ENCODE data around the gene MTHFD2L. TPM values are rescaled to one million over a fixed set of nuclear protein-coding genes. Genes with fewer than 3 reads are reported as not detected.

Gene MTHFD2L
- total RNA-seq, 1 experiment from 2014 or later, result 34.0 TPM

- H3K9me3 ChIP-seq (ENCODE audit: low read length), result no peaks in the 10 kb centered on the region
- no peaks in the 10 kb centered on the region for H3K27me3 ChIP-seq (ENCODE audit: low read length)
- H2AFZ ChIP-seq (ENCODE audit: low read length), result no peak overlapping the region
- peaks cover 43% of the 10 kb centered on the region for H3K4me1 ChIP-seq (ENCODE audit: insufficient read depth, low read length)
- ChIA-PET CTCF (no interaction called here), POLR2A (ENCODE audit: unreplicated experiment) (interaction anchor here (0.8 kb wide), 1 partner anchor 197 kb away, joined by 5 read pairs; no protein-coding TSS in a partner anchor)
- no peak for DNase-seq
- intact Hi-C loops (cut with micrococcal nuclease), result no loop called here
- no peak for ATAC-seq
- no peaks in the 10 kb centered on the region for H3K9me2 ChIP-seq (replicated peaks; ENCODE audit: low read length)
- H3K4me2 ChIP-seq (ENCODE audit: low read length), result peak overlapping the region; percentile 76
- no peaks in the 10 kb centered on the region for H4K20me1 ChIP-seq (ENCODE audit: low read length)
- peak overlapping the region; percentile 91 for H3K9ac ChIP-seq (ENCODE audit: low read length)
- peaks cover 7% of the 10 kb centered on the region for H3F3A ChIP-seq (ENCODE audit: low read length, unreplicated experiment)
- BruUV-seq (replicated peaks), result no TSS peak
- TF ChIP-seq EZH2phosphoT487 (IDR thresholded peaks at IDR 0.05; ENCODE audit: borderline replicate concordance, low read length) (no peak), EZH2 (IDR thresholded peaks at IDR 0.05; ENCODE audit: low read length, unreplicated experiment) (no peak), CTCF (conservative IDR thresholded peaks at IDR 0.05; ENCODE audit: low read depth, low read length) (no peak)
- no peak overlapping the region for H3K4me3 ChIP-seq (ENCODE audit: low read length)
- H3K27ac ChIP-seq (ENCODE audit: low read length), result peak overlapping the region; percentile 99
- no peaks in the 10 kb centered on the region for H3K79me2 ChIP-seq (ENCODE audit: low read length)
- peaks cover 6% of the 10 kb centered on the region; the same call in 1 of the 2 replicates for H3K36me3 ChIP-seq (ENCODE audit: low read depth, low read length)
Measured at GRCh38 chr4:74328501-74328900, 170.6 kb downstream of the MTHFD2L start.

- DNase-seq (no peak), ATAC-seq (no peak)
- ChIA-PET CTCF (no interaction called here), POLR2A (ENCODE audit: unreplicated experiment) (interaction anchor here (0.5 to 0.6 kb wide), 2 partner anchors 118 to 133 kb away, joined by 7 to 15 read pairs; no protein-coding TSS in a partner anchor)
- no peaks in the 10 kb centered on the region for H3K9me2 ChIP-seq (replicated peaks; ENCODE audit: low read length)
- H3K36me3 ChIP-seq (ENCODE audit: low read depth, low read length), result peaks cover 6% of the 10 kb centered on the region; the same call in 1 of the 2 replicates
- H2AFZ ChIP-seq (ENCODE audit: low read length), result no peak overlapping the region
- peaks cover 7% of the 10 kb centered on the region for H3F3A ChIP-seq (ENCODE audit: low read length, unreplicated experiment)
- no peaks in the 10 kb centered on the region for H4K20me1 ChIP-seq (ENCODE audit: low read length)
- no TSS peak for BruUV-seq (replicated peaks)
- peaks cover 43% of the 10 kb centered on the region for H3K4me1 ChIP-seq (ENCODE audit: insufficient read depth, low read length)
- no peaks in the 10 kb centered on the region for H3K27me3 ChIP-seq (ENCODE audit: low read length)
- intact Hi-C loops (cut with micrococcal nuclease), result no loop called here
- peak overlapping the region; percentile 91 for H3K9ac ChIP-seq (ENCODE audit: low read length)
- no peaks in the 10 kb centered on the region for H3K79me2 ChIP-seq (ENCODE audit: low read length)
- no peaks in the 10 kb centered on the region for H3K9me3 ChIP-seq (ENCODE audit: low read length)
- TF ChIP-seq CTCF (conservative IDR thresholded peaks at IDR 0.05; ENCODE audit: low read depth, low read length), result no peak
- H3K4me3 ChIP-seq (ENCODE audit: low read length), result no peak overlapping the region
- H3K27ac ChIP-seq (ENCODE audit: low read length), result peak overlapping the region; percentile 99
- H3K4me2 ChIP-seq (ENCODE audit: low read length), result peak overlapping the region; percentile 76
Measured at GRCh38 chr4:74329307-74329706, 171.4 kb downstream of the MTHFD2L start.

- BruUV-seq (replicated peaks), result no TSS peak
- Histone ChIP-seq H3K9ac (ENCODE audit: low read length) (peak overlapping the region; percentile 91), H3K27ac (ENCODE audit: low read length) (peak overlapping the region; percentile 99), H3K4me2 (ENCODE audit: low read length) (0 out of 2 replicates have a peak overlapping the region, but pooled peaks have one; percentile 14), H3K4me1 (ENCODE audit: insufficient read depth, low read length) (peaks cover 43% of the 10 kb centered on the region), H3K36me3 (ENCODE audit: low read depth, low read length) (peaks cover 6% of the 10 kb centered on the region; the same call in 1 of the 2 replicates), H3K9me3 (ENCODE audit: low read length) (no peaks in the 10 kb centered on the region), H3F3A (ENCODE audit: low read length, unreplicated experiment) (peaks cover 7% of the 10 kb centered on the region), H3K27me3 (ENCODE audit: low read length) (no peaks in the 10 kb centered on the region), H3K79me2 (ENCODE audit: low read length) (no peaks in the 10 kb centered on the region), H2AFZ (ENCODE audit: low read length) (peak overlapping the region; percentile 36; the same call in 1 of the 2 replicates), H4K20me1 (ENCODE audit: low read length) (no peaks in the 10 kb centered on the region), H3K9me2 (replicated peaks; ENCODE audit: low read length) (no peaks in the 10 kb centered on the region), H3K4me3 (ENCODE audit: low read length) (no peak overlapping the region)
- intact Hi-C loops (cut with micrococcal nuclease), result no loop called here
- TF ChIP-seq CTCF (conservative IDR thresholded peaks at IDR 0.05; ENCODE audit: low read depth, low read length) (no peak), EZH2 (IDR thresholded peaks at IDR 0.05; ENCODE audit: low read length, unreplicated experiment) (no peak), EZH2phosphoT487 (IDR thresholded peaks at IDR 0.05; ENCODE audit: borderline replicate concordance, low read length) (no peak)
- DNase-seq (no peak), ATAC-seq (peak; percentile 71)
- CTCF ChIA-PET, result no interaction called here
- POLR2A ChIA-PET (ENCODE audit: unreplicated experiment), result interaction anchor here (0.6 kb wide), 1 partner anchor 1199 kb away, joined by 8 read pairs; no protein-coding TSS in a partner anchor
Measured at GRCh38 chr4:74330295-74330750, 172.4 kb downstream of the MTHFD2L start.

Data from PC-3 (cell line).